Left kidney (tissue), 8 donors: ENCODE results near the gene CLCN2. TPM values are rescaled to one million over a fixed set of nuclear protein-coding genes. Genes with fewer than 3 reads are reported as not detected.

ENCODE experiments used
- DNase-seq: peaks from one replicate; pipeline ENCODE4 v3.0.0-alpha.2; 2013
- long read RNA-seq, 8 donors: transcript quantifications; one replicate each; lab custom pipeline, GENCODE V29; 2026
- polyA plus RNA-seq: library from polyadenylated mRNA; unstranded; fragments of 120-200 nt; gene quantifications from one replicate; pipeline ENCODE4 v1.2.1, GENCODE V29; 2013; ENCODE audit not compliant: insufficient read length

Gene CLCN2
- 13.1 TPM for polyA plus RNA-seq
- long read RNA-seq, donor 1, partial matches to known transcripts, result 0 of 4 reads
- long read RNA-seq, donor 1, other reads (novel, unspliced or antisense), result 0 of 4 reads
- long read RNA-seq, donor 2, partial matches to known transcripts, result 0 of 4 reads
- long read RNA-seq, donor 2, other reads (novel, unspliced or antisense), result 0 of 4 reads
- long read RNA-seq, donor 3, transcript CLCN2-216 (2 exons, 3,236 nt), result major isoform, 5 of 5 reads
- long read RNA-seq, donor 3, partial matches to known transcripts, result 0 of 5 reads
- long read RNA-seq, donor 3, other reads (novel, unspliced or antisense), result 0 of 5 reads
- long read RNA-seq, donor 4, result 0 reads
- long read RNA-seq, donor 5, partial matches to known transcripts, result 160 of 179 reads
- long read RNA-seq, donor 5, other reads (novel, unspliced or antisense), result 13 of 179 reads
- long read RNA-seq, donor 6, result 0 reads
- long read RNA-seq, donor 7, partial matches to known transcripts, result 0 of 4 reads
- long read RNA-seq, donor 7, other reads (novel, unspliced or antisense), result 0 of 4 reads
- long read RNA-seq, donor 8, partial matches to known transcripts, result 0 of 1 reads
- long read RNA-seq, donor 8, other reads (novel, unspliced or antisense), result 0 of 1 reads

DNA sequence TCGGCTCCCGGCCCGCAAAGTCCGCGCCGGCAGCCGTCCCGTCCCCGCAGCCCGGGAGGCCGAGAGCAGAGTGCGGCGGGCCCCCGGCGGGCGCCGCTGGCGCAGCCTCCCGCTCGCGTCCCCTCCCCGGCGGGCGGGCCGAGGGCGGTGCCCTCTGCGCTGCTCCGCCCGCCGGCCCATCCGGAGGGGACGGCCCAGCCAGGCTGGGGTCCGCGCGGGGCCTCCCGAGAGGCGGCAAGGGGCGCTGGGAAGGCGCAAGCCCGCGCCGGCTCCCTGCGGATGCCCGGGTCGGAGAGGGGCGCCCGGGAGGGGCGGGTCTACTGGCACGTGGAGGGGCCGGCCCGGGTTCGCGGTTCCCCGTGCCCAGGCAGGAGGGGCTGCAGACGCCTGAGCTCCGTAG lies at the start of gene CLCN2, which contains the start of gene POLR2H:
TSS of gene CLCN2 (minus strand) at position 74 of the 400 bp plus-strand sequence. CDS start 126 bp downstream, outside the sequence.
TSS of gene POLR2H (plus strand) at position 179 of the 400 bp plus-strand sequence. CDS start 1,783 bp downstream, outside the sequence.
- DNase-seq, result peak; percentile 74

DNA sequence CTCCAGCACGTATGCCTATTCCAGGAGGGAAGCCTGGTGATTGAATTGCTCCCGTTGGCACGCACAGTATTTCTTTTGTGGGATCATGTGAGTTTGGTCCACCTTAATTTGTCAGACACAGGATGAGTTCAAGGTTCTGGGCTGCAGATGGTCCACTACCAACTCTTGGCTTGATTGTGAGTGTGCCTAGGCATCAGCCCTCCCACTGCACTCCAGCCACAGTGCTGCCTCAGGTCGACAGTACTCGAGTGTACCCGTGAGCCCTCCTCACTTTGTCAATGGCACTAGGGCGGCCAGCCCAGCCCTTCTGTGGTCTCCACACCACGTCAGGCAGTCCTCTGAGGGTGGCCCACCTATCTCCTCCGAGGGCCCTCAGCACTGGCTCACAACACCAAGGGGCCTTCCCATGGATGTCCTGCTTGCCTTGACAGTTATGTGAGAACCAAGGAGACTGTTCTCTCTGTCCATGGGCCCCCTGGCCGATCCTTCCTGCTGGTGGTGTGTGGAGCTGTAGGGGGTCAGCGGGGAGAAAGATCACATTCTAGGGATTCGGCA lies 48.6 kb upstream of the CLCN2 start:
- no peak for DNase-seq

DNA sequence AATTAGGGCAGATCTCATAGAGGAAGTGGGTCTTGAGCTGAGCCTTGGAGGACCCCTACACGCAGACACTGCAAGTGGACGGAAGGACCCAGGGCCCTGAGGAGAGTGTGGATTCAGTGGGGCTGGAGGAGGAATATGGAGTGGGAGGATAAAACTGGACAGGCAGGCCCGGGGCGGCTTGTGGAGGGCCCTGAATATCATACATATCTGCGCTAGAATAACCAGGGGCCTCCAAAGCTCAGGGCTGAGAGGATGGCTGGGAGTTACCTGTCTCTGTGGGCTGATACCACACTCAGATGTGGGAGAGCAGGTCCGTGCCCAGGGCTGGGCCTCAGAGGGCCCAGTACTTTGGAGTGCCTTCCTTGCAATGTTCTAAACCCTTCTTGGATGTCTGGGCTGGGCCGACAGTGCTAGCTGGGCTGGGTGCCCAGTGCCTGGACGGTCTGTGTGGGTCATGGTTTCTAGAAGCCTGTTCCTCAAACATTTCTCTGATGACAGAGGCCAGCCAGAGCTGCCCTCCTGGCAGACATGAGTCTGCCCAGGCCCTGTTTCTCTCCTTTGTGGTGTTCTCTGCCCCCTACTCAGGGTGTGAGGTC lies 48.0 kb upstream of the CLCN2 start:
- no peak for DNase-seq

DNA sequence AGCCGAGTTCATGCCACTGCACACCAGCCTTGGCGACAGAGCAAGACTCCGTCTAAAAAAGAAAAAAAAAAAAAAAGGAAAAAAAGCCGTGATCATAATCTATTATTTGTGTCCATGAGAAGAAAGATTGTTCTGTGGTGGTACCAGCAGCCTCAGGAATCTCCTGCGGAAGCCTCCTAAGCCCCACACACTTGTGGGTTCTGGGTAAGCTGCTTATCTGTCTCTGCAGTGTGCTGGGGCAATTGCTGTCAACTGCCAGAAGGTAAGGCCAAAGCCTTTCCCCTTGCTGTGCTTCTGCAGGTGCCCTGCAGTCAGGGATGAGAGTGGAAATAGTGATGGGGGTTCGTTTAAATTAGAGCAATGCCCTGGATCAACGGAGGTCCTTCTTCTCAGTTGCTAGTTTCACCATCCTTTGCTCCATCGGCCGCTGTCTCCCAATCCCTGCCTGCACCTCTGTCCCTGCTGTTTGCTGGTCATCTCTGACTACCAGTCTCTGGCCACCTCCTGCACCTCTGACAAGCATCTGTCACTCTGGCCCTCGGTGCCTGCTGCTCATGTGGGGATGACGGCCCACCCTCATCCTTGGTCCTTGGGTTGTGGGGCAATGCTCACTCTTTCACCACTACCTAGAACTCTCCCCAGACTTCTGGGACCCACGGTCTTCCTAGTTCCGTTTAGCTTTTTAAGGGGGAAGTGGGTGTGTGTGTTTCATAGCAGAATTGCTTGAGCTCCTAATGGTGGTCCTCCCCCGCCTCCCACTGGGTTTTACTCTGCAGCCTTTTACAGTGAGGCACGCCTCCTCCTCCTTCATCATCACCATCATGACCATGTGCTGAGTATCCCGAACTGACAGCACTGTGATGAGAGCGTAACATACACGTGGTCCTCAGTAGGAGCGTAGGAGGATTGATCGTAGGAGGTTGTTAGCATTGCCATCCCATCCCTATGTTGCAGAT lies 43.9 kb upstream of the CLCN2 start:
- DNase-seq, result no peak

DNA sequence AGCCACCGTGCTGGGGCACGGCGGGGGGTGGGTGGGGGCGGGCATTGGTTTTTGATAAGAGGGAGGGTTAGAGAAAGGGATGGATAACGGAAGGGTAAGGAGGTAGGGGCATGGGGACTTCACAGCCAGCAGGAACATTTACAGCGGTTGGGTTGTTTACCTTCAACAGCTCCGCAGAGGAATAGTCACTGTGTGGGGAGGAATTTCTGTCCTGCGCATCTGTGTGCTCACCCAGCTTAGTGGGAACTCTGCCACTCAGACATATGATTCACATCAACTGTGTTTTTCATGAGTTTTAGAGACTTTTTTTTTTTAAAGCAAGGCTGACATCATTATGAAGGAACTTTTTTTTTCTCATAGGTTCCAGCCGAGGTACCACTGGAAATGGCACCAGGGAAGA lies 38.0 kb upstream of the CLCN2 start:
- peak; percentile 32 for DNase-seq

DNA sequence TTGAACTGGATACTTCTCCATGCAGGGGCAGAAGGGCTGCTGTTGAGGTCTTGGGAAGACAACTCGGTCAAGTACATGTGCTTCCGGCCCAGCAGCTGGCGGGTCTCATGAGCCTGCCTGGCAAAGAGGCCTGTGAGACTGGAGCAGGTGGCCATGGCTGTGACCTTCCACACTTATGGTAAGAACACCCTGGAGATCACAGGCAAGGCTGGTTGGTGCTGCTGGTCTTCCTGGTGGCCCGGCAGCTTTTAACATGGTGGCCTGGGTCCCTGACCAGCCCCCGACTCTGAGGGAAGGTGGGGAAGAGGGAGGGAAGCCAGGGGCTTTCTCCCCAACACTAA lies 33.9 kb upstream of the CLCN2 start:
- DNase-seq, result no peak

DNA sequence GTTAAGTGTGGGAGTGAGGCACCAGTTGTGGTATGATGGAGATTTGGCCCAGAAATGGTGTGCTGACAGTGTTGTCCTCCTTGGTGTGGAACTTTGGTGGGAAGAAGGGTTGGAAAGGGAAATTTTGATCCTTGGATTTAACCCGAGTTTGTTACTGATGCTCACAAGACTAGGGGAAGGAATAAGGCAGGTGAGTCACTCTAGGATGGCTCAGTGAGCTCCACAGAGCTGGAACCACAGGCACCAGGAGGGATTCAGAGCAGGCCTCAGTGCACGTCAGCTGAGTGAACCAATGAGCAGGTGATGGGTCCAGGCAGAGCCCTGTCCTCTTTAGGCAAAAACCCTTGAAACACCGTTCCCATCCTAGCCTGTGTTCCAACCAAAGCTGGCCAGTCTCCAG lies 29.9 kb upstream of the CLCN2 start:
- DNase-seq, result no peak

DNA sequence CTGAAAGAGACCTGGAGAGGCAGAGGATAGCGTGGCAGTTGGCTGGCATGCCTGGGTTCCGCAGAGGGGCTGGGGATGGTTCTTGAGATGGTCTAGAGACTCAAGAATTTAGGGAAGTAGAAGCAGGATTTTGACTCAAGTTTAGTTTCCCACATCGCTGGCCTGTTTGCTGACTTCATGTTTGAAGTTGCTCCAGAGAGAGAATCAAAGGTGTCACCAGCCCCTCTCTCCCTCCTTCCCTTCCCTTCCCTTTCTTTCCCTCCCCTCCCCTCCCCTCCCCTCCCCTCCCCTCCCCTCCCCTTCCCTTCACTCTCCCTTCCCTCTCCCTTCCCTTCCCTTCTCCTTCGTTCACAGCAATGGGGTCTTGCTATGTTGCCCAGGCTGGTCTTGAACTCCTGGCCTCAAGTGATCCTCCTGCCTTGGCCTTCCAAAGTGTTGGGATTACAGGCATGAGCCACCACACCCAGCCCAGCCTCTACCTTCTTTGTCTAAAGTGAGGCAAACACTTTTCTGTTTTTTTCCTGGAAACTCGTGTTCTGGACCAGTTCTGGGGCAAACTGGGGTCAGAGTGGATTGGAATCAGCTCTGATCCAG lies 28.6 kb upstream of the CLCN2 start:
- DNase-seq, result no peak

DNA sequence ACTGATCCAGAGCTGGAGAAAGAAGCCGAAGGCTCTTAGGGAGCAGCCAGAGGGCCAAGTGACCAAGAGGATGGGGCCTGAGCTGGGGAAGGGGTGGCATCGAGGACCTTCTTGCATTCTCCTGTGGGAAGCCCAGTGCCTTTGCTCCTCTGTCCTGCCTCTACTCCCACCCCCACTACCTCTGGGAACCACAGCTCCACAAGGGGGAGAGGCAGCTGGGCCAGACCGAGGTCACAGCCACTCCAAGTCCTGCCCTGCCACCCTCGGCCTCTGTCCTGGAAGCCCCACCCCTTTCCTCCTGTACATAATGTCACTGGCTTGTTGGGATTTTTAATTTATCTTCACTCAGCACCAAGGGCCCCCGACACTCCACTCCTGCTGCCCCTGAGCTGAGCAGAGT lies 28.0 kb upstream of the CLCN2 start:
- DNase-seq, result no peak

DNA sequence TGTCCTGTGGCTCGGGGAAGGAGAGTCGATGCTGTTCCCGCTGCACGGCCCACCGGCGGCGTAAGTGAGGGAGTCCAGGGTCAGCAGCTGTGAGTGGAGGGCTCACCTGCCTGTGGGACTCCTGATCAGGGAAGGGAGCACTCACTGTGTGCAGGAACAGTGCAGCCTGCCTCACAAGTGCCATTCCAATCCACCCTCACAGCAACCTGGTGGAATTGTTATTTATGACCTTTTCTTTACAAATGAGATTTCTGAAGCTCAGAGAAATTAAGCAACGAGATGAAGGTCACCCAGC lies 27.5 kb upstream of the CLCN2 start:
- no peak for DNase-seq

DNA sequence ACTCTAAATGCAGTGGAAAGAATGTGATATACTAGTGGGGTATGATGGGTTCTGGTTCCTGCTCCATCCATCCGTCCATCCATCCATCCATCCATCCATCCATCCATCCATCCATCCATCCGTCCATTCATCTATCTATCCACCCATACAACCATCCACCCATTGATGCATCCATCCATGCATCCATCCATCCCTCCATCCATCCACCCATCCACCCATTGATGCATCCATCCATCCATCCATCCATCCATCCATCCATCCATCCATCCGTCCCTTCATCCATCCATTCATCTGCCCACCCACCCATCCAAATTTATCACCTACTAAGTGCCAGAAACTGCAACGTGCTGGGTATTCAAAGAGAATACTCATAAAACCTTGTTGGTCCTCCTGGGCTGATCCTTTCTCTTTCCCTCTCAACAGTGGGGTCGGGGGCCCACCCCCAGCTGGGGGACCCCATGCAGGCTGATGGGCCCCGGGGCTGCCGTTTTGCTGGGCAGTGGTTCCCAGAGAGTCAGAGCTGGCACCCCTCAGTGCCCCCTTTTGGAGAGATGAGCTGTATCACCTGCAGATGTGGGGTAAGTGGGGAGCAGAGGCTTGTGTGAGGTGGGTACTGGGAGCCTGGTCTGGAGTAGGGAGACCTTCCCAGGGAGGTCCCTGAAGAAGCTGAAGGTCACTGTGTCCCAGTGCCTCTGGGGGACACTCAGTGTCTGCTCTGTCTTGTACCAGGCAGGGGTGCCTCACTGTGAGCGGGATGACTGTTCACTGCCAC lies 26.9 kb upstream of the CLCN2 start:
- no peak for DNase-seq

DNA sequence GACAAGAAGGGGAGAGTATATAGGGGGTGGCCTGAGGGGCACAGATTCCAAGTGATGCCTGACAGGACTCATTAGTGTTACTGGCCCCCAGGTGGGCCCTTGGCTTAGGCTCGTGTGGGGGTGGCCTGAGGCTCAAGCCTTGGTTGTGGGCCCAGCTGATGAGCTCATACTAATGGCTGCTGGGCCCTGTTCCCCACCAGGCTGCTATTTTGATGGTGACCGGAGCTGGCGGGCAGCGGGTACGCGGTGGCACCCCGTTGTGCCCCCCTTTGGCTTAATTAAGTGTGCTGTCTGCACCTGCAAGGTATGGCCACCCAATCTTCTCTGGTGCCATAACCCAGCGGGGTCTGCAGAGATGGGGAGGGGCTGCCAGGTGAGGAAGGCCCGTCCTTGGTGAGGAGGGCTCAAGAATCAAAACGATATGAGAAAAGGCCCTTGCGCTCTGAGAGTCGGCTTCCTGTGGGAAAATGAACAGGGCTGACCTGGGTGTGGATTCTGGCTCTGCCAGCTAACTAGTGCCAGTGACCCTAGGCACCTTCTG lies 25.8 kb upstream of the CLCN2 start:
- no peak for DNase-seq

DNA sequence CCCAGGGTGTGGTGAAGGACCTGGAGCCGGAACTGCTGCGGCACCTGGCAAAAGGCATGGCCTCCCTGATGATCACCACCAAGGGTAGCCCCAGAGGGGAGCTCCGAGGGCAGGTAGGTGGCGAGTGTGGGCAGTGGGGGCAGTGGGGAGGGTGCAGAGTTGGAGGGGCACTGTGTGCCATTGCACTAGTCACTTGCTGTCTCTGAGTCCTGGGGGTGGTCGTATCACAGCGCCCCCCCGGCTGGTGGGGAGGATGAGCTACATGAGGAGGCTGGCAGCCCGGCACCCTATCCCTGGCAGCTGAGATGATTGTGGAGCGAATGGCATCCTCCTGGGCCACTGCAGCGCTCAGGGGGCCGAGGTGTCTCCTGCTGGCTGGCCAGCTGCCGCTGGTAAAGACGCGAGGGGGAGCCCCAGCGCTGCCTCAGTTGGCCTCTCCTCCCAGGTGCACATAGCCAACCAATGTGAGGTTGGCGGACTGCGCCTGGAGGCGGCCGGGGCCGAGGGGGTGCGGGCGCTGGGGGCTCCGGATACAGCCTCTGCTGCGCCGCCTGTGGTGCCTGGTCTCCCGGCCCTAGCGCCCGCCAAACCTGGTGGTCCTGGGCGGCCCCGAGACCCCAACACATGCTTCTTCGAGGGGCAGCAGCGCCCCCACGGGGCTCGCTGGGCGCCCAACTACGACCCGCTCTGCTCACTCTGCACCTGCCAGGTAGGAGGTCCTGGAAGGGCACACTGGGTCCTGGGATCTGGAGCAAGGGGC lies 24.8 kb upstream of the CLCN2 start:
- DNase-seq, result no peak

DNA sequence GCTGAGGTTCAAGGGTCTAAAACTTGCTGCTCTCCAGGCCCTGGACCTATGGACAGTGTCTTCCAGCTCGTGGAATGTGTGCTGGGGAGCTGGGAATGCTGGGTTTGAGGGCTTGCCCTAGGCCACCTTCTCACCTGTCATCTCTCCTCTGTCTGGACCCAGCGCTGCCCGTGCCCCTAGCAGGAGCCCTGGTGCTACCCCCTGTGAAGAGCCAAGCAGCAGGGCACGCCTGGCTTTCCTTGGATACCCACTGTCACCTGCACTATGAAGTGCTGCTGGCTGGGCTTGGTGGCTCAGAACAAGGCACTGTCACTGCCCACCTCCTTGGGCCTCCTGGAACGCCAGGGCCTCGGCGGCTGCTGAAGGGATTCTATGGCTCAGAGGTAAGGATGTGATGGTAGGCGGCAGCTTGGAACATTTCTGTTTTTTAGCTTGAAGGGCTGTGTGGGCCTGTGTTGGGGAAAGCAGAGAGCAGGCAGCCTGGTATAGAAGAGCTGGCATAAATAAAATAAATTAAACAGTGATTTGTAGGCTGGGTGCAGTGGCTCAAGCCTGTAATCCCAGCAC lies 23.5 kb upstream of the CLCN2 start:
- DNase-seq, result no peak

DNA sequence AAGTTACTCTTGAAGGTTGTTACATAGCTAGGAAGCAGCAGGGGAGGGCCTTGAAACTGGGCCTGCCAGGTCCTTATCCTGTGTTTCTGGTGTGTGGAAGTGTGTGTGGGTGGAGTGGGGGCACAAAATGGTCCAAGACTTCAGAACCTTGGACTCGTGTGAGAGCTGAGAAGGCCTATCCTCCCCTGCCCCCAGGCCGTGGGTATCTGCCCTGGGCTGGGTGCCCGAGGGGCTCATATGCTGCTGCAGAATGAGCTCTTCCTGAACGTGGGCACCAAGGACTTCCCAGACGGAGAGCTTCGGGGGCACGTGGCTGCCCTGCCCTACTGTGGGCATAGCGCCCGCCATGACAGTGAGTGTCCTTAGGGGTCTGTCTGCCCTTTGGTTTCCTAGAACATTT lies 22.9 kb upstream of the CLCN2 start:
- no peak for DNase-seq

DNA sequence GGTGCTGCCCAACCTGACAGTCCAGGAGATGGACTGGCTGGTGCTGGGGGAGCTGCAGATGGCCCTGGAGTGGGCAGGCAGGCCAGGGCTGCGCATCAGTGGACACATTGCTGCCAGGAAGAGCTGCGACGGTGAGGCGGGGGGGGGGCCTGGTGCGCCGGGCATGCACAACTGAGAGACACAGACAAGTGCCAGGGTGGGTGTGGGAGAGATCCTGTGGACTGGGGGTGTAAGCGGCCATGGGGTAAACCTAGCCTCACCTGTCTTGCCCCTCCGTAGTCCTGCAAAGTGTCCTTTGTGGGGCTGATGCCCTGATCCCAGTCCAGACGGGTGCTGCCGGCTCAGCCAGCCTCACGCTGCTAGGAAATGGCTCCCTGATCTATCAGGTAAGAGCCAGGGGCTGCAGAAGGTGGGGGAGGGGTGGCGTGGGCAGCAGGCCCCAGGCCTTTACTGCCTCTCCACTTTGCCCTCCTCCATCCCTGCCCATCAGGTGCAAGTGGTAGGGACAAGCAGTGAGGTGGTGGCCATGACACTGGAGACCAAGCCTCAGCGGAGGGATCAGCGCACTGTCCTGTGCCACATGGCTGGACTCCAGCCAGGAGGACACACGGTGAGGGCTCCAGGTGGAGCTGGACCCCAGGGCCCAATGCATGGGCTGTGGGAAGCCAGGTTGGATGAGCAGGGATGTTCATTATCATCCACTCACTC lies 21.8 kb upstream of the CLCN2 start:
- DNase-seq, result no peak

DNA sequence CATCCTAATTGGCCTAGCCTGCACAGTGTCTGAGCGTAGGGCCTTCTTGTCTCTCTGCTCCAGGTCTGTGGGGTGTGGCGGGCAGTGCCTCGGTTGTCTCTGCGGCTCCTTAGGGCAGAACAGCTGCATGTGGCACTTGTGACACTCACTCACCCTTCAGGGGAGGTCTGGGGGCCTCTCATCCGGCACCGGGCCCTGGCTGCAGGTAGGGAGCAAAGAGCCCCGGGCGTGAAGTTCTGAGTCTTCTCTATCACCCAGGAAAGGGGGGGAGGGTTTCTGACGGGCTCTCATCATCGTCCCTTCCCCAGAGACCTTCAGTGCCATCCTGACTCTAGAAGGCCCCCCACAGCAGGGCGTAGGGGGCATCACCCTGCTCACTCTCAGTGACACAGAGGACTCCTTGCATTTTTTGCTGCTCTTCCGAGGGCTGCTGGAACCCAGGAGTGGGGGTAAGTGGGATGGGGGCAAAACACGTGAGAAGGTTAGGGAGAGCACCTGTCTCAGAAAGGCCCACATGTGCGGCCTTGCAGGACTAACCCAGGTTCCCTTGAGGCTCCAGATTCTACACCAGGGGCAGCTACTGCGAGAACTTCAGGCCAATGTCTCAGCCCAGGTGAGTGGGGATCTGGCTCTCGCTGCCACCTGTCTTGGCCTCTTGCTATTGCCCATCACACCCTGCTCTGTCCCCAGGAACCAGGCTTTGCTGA lies 21.1 kb upstream of the CLCN2 start:
- no peak for DNase-seq
